H1 (cell line): ENCODE results near the gene PARD3. TPM values are rescaled to one million over a fixed set of nuclear protein-coding genes. Genes with fewer than 3 reads are reported as not detected.

Experiments
- EGR1 ChIP-seq: IDR thresholded peaks from 2 replicates; pipeline ENCODE4 v1.6.1; 2011; ENCODE audit warnings: low read depth, low read length, borderline replicate concordance
- NRF1 ChIP-seq: IDR thresholded peaks from 2 replicates; pipeline ENCODE4 v1.6.1; 2011; ENCODE audit warnings: mild to moderate bottlenecking, low read depth, low read length, improper control_type of control experiment
- SIN3A ChIP-seq, 2 experiments: IDR thresholded peaks in 1 of 2; conservative IDR thresholded peaks in 1 of 2; 2 replicates each; pipeline ENCODE4 v1.6.1; 2011 to 2012; ENCODE audit warnings: low read length in 2 of 2, improper control_type of control experiment in 1 of 2, low read depth in 1 of 2, mild to moderate bottlenecking in 1 of 2
- SP4 ChIP-seq: IDR thresholded peaks from 2 replicates; pipeline ENCODE4 v1.6.1; 2012; ENCODE audit warnings: low read length, inconsistent platforms
- YY1 ChIP-seq: IDR thresholded peaks from 2 replicates; pipeline ENCODE4 v1.6.1; 2011; ENCODE audit warnings: low read depth, mild to moderate bottlenecking, low read length
- polyA plus RNA-seq, 7 experiments: library from polyadenylated mRNA; depleted of rRNA in 3 of 7; stranded (reverse) in 5 of 7; unstranded in 2 of 7; fragments of >200 nt in 5 of 7; fragments of 200-250 nt in 2 of 7; gene quantifications; 1 replicate in 5 of 7; 2 replicates in 1 of 7; 4 replicates in 1 of 7; pipeline versions ENCODE4 v1.2.1 to v1.2.3, GENCODE V29; 2011 to 2013; ENCODE audit warnings: missing spikeins in 2 of 7, mixed read lengths in 2 of 7
- total RNA-seq: library from RNA; stranded (reverse); fragmentation: NEBNext Ultra II Directional; extraction: Animal tissue kit (Norgen Biotek cat#: 25700); gene quantifications from 2 replicates; pipeline ENCODE4 v1.2.1, GENCODE V29; 2021
- TF ChIP-seq, protein P1 (sequence below): IDR thresholded peaks from 2 replicates; pipeline ENCODE4 v1.6.1; 2012; ENCODE audit warnings: inconsistent platforms

Gene PARD3
- total and polyA plus RNA-seq, 2 of the 8 experiments (the other 6 are each of a cell fraction or from before 2014, with no cell fraction given): 19.7 to 49.1 TPM

DNA sequence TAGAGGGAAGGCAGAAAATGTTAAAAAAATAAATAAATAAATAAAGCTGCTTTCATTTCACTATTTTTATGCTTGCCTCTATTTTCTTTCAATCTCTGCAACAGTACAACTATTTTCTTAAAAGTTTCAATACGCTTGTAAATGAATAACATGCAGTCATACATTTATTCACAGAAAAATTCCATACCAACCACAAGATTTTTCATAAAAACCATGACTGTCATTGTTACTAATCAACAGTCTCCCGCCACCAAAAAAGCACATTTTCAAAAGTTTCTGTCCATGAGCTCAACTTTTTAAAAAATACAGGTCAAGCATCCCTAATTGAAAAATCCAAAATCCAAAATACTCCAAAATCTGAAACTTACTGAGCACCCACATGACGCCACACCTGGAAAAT lies 5.3 kb downstream of the PARD3 start (continued):
- TF ChIP-seq EGR1 (no peak), SP4 (no peak), SIN3A (conservative IDR thresholded peaks at IDR 0.05 in 1 of 2, IDR thresholded peaks at IDR 0.05 in 1 of 2; ENCODE audit: low read depth in 1 of 2, low read length in 2 of 2) (no peak), YY1 (no peak), NRF1 (no peak)
- TF ChIP-seq, protein P1, sequence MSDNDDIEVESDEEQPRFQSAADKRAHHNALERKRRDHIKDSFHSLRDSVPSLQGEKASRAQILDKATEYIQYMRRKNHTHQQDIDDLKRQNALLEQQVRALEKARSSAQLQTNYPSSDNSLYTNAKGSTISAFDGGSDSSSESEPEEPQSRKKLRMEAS: no peak
- TF ChIP-seq, all 59 proteins: peak for 0
